Measurements from ENCODE around the gene GJB5.

Gene GJB5

GRCh38 chr1:34796990-34797389 is 42.1 kb downstream of the GJB5 start:
- no peak for DNase-seq

DNA sequence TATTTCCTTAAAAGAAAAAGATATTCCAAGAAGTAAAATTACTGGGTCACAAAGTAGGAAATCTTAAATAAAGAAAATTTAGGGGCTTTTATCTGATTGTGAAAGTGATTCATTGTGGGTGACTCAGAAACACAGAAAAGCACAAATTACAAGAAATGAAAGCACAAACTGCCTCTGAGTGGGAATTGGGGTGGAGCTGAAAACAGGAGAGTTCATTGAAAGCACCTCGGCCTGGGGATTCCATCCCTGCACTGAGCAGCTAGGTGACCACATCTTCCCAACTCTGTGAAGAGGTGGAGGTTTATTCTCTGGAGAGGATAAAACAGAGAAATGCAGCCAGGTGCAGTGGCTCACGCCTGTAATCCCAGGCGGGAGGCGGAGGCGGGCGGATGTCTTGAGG is 45.4 kb downstream of the GJB5 start:
- DNase-seq, result no peak

DNA sequence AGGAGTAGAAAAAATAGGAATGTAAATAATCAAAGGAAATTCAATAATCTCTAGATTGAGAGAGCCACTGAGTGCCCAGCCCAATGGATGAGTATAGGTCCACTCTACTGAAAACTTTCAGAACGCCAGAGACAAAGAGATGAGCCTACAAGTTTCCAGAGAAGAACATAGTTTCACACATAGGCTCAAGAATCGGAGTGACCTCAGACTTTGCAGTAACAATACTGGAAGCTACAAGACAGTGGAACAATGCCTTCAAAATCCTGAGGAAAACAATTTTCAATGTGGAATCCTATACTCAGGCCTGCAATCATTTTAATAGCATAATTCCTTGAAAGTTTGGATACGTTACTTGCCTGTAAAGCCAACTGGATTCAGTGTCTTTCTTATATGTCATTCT is 48.9 kb downstream of the GJB5 start:
- DNase-seq, result no peak

- DNase-seq, result no peak
These were observed 51.5 kb downstream of the GJB5 start for GRCh38 chr1:34806396-34806795.

Data from activated CD4-positive, CD25-positive, alpha-beta regulatory T cell treated with anti-CD3 and anti-CD28 coated beads, Interleukin-2, amount 50 U/mL, for 72 hours (primary cell).